Measurements from ENCODE around the gene VEZT.

DNA sequence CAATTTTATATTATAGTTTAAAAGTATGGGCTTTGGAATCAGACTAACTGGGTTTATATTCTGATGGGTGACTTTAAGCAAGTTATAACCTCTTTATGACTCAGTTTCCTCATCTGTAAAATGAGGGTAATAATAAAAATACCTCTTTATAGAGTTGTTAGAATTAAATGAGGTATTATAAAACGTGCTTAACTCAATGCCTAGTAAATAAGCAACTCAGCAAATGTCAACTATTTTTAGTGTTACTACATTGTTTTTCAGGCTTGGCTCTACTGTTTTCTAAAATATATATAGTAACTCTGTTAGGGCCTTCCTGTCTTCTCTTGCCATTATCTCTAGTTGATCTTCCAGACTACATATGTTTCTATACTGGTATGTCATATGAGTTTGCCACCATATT, 20.5 kb downstream of the VEZT start:
- TF ChIP-seq CTCF (IDR thresholded peaks at IDR 0.05): no peak
- no peak for TF ChIP-seq POLR2A (IDR thresholded peaks at IDR 0.05)
- no peak for TF ChIP-seq EP300 (IDR thresholded peaks at IDR 0.05)

Data from ovary (tissue), 3 donors.